WTC11 (cell line): ENCODE measurements around the gene GPR148. TPM values are rescaled to one million over a fixed set of nuclear protein-coding genes. Genes with fewer than 3 reads are reported as not detected.

Experiments
- ATAC-seq: fragments of 200-7000 bp; cut with Tn5 transposase; 2 replicates; pipeline ENCODE4 v1.10.0; 2021; ENCODE audit warnings: mild to moderate bottlenecking, moderate library complexity
- CTCF ChIA-PET: fragments of 300-600 bp; sonication (Branson Sonifier 250); formaldehyde crosslinking; loops from one replicate; lab custom pipeline; 2021; ENCODE audit warnings: antibody characterized with exemption; lab: Charles Lee
- POLR2A ChIA-PET: fragments of 350-600 bp; sonication (Branson Sonifier 250); formaldehyde crosslinking; loops from one replicate; lab custom pipeline; 2021; ENCODE audit warnings: antibody characterized with exemption; lab: Charles Lee
- DNase-seq: peaks from one replicate; pipeline ENCODE4 v3.0.0; 2021; ENCODE audit warnings: low spot score
- H3K27ac Mint-ChIP-seq: 2 replicates; pipeline ENCODE4 v1.8.0; 2021; ENCODE audit warnings: mixed read lengths
- H3K27me3 Mint-ChIP-seq: 2 replicates; pipeline ENCODE4 v1.8.0; 2021; ENCODE audit warnings: low read depth, mild to moderate bottlenecking, moderate library complexity, mixed read lengths
- H3K36me3 Mint-ChIP-seq: 2 replicates; pipeline ENCODE4 v1.8.0; 2021; ENCODE audit warnings: mixed read lengths
- H3K4me1 Mint-ChIP-seq: 2 replicates; pipeline ENCODE4 v1.8.0; 2022; ENCODE audit warnings: mixed read lengths
- H3K4me3 Mint-ChIP-seq: 2 replicates; pipeline ENCODE4 v1.8.0; 2021; ENCODE audit warnings: mild to moderate bottlenecking, moderate library complexity, mixed read lengths
- H3K9me3 Mint-ChIP-seq: 2 replicates; pipeline ENCODE4 v1.8.0; 2021; ENCODE audit warnings: mixed read lengths
- EMX1 ChIP-seq: fragments of 250-450 bp; sonication (Bioruptor Pico); IDR thresholded peaks from 2 replicates; pipeline ENCODE4 v1.8.0; 2021; ENCODE audit warnings: mild to moderate bottlenecking
- ESRRA ChIP-seq: sonication (generic); formaldehyde crosslinking; IDR thresholded peaks from 2 replicates; pipeline ENCODE4 v1.8.1; 2022; ENCODE audit warnings: mild to moderate bottlenecking, missing genetic modification reagents, borderline replicate concordance
- ETV6 ChIP-seq: sonication (generic); formaldehyde crosslinking; IDR thresholded peaks from 2 replicates; pipeline ENCODE4 v1.8.1; 2022; ENCODE audit warnings: mild to moderate bottlenecking, missing genetic modification reagents
- FOXJ3 ChIP-seq: sonication (generic); formaldehyde crosslinking; IDR thresholded peaks from 2 replicates; pipeline ENCODE4 v1.9.0; 2021; ENCODE audit warnings: missing genetic modification reagents, mild to moderate bottlenecking, borderline replicate concordance
- FOXK1 ChIP-seq: sonication (generic); formaldehyde crosslinking; IDR thresholded peaks from 2 replicates; pipeline ENCODE4 v1.8.0; 2022; ENCODE audit warnings: mild to moderate bottlenecking, moderate library complexity, missing genetic modification reagents
- GRHL2 ChIP-seq: fragments of 250-450 bp; sonication (Bioruptor Pico); IDR thresholded peaks from 2 replicates; pipeline ENCODE4 v1.8.0; 2022; ENCODE audit warnings: mild to moderate bottlenecking, moderate library complexity; ENCODE audit not compliant: insufficient replicate concordance, severe bottlenecking
- JAZF1 ChIP-seq: fragments of 250-450 bp; sonication (Bioruptor Pico); IDR thresholded peaks from 2 replicates; pipeline ENCODE4 v1.9.0; 2021; ENCODE audit warnings: moderate library complexity, mild to moderate bottlenecking, inconsistent platforms
- KAT7 ChIP-seq: sonication (generic); formaldehyde crosslinking; IDR thresholded peaks from 2 replicates; pipeline ENCODE4 v1.8.1; 2023; ENCODE audit warnings: missing genetic modification reagents, mild to moderate bottlenecking, borderline replicate concordance
- NFYB ChIP-seq: sonication (generic); formaldehyde crosslinking; conservative IDR thresholded peaks from 2 replicates; pipeline ENCODE4 v1.8.0; 2022; ENCODE audit warnings: low read depth, missing genetic modification reagents
- NR3C1 ChIP-seq: sonication (generic); formaldehyde crosslinking; conservative IDR thresholded peaks from 2 replicates; pipeline ENCODE4 v1.8.1; 2023; ENCODE audit warnings: low read depth, mild to moderate bottlenecking, missing genetic modification reagents
- SMAD4 ChIP-seq: sonication (generic); formaldehyde crosslinking; IDR thresholded peaks from 2 replicates; pipeline ENCODE4 v1.8.0; 2022; ENCODE audit warnings: mild to moderate bottlenecking, missing genetic modification reagents
- ZBTB21 ChIP-seq: sonication (generic); formaldehyde crosslinking; IDR thresholded peaks from 2 replicates; pipeline ENCODE4 v1.8.1; 2023; ENCODE audit warnings: mild to moderate bottlenecking, missing genetic modification reagents, borderline replicate concordance
- ZNF232 ChIP-seq: sonication (generic); formaldehyde crosslinking; IDR thresholded peaks from 2 replicates; pipeline ENCODE4 v1.8.0; 2022; ENCODE audit warnings: mild to moderate bottlenecking, missing genetic modification reagents
- ZNF263 ChIP-seq: sonication (generic); formaldehyde crosslinking; IDR thresholded peaks from 2 replicates; pipeline ENCODE4 v1.8.1; 2022; ENCODE audit warnings: low read depth, mild to moderate bottlenecking, moderate library complexity, missing genetic modification reagents
- ZNF317 ChIP-seq: sonication (generic); formaldehyde crosslinking; IDR thresholded peaks from 2 replicates; pipeline ENCODE4 v1.8.1; 2023; ENCODE audit warnings: low read depth, mild to moderate bottlenecking, moderate library complexity, missing genetic modification reagents, borderline replicate concordance
- ZNF416 ChIP-seq: fragments of 250-450 bp; sonication (Bioruptor Pico); IDR thresholded peaks from 2 replicates; pipeline ENCODE4 v1.9.0; 2021; ENCODE audit warnings: mild to moderate bottlenecking, inconsistent platforms
- ZNF671 ChIP-seq: fragments of 250-450 bp; sonication (Bioruptor Pico); IDR thresholded peaks from 2 replicates; pipeline ENCODE4 v1.8.0; 2021; ENCODE audit warnings: mild to moderate bottlenecking
- total RNA-seq: library from RNA; stranded (reverse); gene quantifications from 3 replicates; pipeline ENCODE4 v1.2.3, GENCODE V29; 2021
- TF ChIP-seq, protein P1 (sequence below): sonication (generic); formaldehyde crosslinking; IDR thresholded peaks from 2 replicates; pipeline ENCODE4 v1.8.1; 2022; ENCODE audit warnings: missing genetic modification reagents, borderline replicate concordance
- TF ChIP-seq, protein P2 (sequence below): sonication (generic); formaldehyde crosslinking; IDR thresholded peaks from 2 replicates; pipeline ENCODE4 v1.8.0; 2022; ENCODE audit warnings: mild to moderate bottlenecking, missing genetic modification reagents
- TF ChIP-seq, protein P3 (sequence below): sonication (generic); formaldehyde crosslinking; IDR thresholded peaks from 2 replicates; pipeline ENCODE4 v1.8.1; 2022; ENCODE audit warnings: mild to moderate bottlenecking, moderate library complexity, missing genetic modification reagents
- TF ChIP-seq, protein P4 (sequence below): sonication (generic); formaldehyde crosslinking; IDR thresholded peaks from 2 replicates; pipeline ENCODE4 v1.8.1; 2023; ENCODE audit warnings: mild to moderate bottlenecking, missing genetic modification reagents, moderate library complexity
- TF ChIP-seq, protein P5 (sequence below): sonication (generic); formaldehyde crosslinking; IDR thresholded peaks from 2 replicates; pipeline ENCODE4 v1.8.1; 2022; ENCODE audit warnings: mild to moderate bottlenecking, missing genetic modification reagents, moderate library complexity, borderline replicate concordance
- TF ChIP-seq, protein P6 (sequence below): sonication (generic); formaldehyde crosslinking; conservative IDR thresholded peaks from 2 replicates; pipeline ENCODE4 v1.8.1; 2022; ENCODE audit warnings: mild to moderate bottlenecking, missing genetic modification reagents
- TF ChIP-seq, protein P7 (sequence below): fragments of 250-450 bp; sonication (Bioruptor Pico); IDR thresholded peaks from 2 replicates; pipeline ENCODE4 v2.1.2; 2022; ENCODE audit warnings: mild to moderate bottlenecking, moderate library complexity
- TF ChIP-seq, protein P8 (sequence below): sonication (generic); formaldehyde crosslinking; IDR thresholded peaks from 2 replicates; pipeline ENCODE4 v1.8.0; 2022; ENCODE audit warnings: missing genetic modification reagents

The GPR148 gene
- total RNA-seq, 1 experiment from 2014 or later = not detected

DNA sequence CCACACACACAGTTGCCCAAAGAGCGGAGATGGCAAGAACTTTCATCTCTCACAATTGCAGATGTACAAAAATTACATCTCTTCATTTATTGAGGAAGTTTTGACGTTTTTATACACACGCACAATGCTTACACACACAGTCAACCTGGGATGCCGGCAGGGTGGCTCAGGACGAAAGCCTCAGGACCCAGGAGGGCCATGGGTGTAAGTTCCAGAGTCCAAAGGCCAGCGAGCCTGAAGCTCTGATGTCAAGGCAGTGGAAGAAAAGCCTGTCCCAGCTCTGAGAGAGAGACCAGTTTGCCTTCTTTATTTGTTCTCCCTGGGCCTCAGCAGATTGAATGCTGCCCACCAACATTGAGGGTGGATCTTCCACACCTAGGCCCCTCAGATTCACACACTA lies 36.6 kb downstream of the GPR148 start:
- Mint-ChIP-seq H3K9me3 (no peaks in the 10 kb centered on the region), H3K4me3 (no peak overlapping the region), H3K27ac (no peak overlapping the region), H3K4me1 (no peaks in the 10 kb centered on the region), H3K27me3 (no peaks in the 10 kb centered on the region), H3K36me3 (no peaks in the 10 kb centered on the region)
- TF ChIP-seq, protein P1, sequence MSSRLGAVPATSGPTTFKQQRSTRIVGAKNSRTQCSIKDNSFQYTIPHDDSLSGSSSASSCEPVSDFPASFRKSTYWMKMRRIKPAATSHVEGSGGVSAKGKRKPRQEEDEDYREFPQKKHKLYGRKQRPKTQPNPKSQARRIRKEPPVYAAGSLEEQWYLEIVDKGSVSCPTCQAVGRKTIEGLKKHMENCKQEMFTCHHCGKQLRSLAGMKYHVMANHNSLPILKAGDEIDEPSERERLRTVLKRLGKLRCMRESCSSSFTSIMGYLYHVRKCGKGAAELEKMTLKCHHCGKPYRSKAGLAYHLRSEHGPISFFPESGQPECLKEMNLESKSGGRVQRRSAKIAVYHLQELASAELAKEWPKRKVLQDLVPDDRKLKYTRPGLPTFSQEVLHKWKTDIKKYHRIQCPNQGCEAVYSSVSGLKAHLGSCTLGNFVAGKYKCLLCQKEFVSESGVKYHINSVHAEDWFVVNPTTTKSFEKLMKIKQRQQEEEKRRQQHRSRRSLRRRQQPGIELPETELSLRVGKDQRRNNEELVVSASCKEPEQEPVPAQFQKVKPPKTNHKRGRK = no peak
- TF ChIP-seq NFYB (CRISPR knock-in tag) = no peak
- TF ChIP-seq EMX1 (CRISPR knock-in tag) = no peak
- TF ChIP-seq KAT7 = no peak
- TF ChIP-seq ZNF232 = no peak
- no peak for TF ChIP-seq JAZF1 (CRISPR knock-in tag)
- TF ChIP-seq, protein P2, sequence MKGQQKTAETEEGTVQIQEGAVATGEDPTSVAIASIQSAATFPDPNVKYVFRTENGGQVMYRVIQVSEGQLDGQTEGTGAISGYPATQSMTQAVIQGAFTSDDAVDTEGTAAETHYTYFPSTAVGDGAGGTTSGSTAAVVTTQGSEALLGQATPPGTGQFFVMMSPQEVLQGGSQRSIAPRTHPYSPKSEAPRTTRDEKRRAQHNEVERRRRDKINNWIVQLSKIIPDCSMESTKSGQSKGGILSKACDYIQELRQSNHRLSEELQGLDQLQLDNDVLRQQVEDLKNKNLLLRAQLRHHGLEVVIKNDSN (CRISPR knock-in tag) = no peak
- TF ChIP-seq ZNF263 (CRISPR knock-in tag) = no peak
- TF ChIP-seq ESRRA (CRISPR knock-in tag) = no peak
- no peak for TF ChIP-seq ZNF416
- TF ChIP-seq ZBTB21 (CRISPR knock-in tag) = no peak
- TF ChIP-seq, protein P3, sequence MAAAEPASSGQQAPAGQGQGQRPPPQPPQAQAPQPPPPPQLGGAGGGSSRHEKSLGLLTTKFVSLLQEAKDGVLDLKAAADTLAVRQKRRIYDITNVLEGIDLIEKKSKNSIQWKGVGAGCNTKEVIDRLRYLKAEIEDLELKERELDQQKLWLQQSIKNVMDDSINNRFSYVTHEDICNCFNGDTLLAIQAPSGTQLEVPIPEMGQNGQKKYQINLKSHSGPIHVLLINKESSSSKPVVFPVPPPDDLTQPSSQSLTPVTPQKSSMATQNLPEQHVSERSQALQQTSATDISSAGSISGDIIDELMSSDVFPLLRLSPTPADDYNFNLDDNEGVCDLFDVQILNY (CRISPR knock-in tag) = no peak
- TF ChIP-seq, protein P4, sequence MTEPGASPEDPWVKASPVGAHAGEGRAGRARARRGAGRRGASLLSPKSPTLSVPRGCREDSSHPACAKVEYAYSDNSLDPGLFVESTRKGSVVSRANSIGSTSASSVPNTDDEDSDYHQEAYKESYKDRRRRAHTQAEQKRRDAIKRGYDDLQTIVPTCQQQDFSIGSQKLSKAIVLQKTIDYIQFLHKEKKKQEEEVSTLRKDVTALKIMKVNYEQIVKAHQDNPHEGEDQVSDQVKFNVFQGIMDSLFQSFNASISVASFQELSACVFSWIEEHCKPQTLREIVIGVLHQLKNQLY (CRISPR knock-in tag) = no peak
- CTCF ChIA-PET = no interaction called here
- POLR2A ChIA-PET = no interaction called here
- no peak for DNase-seq
- ATAC-seq = no peak

DNA sequence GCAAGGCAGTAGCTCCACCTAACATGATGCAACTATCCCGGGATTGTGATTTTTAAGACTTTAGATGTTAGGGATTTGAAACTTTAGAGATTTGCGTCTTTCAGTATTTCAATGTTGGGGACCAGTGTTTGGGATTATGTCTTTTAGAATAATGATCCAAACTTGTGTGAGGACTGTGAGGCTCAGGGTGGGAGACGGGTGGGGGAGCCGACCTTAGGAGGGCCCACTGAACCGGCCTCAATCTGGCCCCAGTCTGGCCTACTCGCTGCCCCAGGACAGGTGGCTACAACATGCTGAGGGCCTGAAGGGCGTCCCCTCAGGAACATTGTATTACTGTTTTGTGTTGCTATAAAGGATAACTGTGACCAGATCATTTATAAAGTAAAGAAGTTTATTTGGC lies 37.2 kb downstream of the GPR148 start:
- Mint-ChIP-seq H3K27ac (no peak overlapping the region), H3K4me1 (peaks cover 3% of the 10 kb centered on the region; the same call in 1 of the 2 replicates), H3K27me3 (no peaks in the 10 kb centered on the region), H3K36me3 (no peaks in the 10 kb centered on the region), H3K4me3 (no peak overlapping the region), H3K9me3 (no peaks in the 10 kb centered on the region)
- ChIA-PET CTCF (no interaction called here), POLR2A (no interaction called here)
- TF ChIP-seq, protein P5, sequence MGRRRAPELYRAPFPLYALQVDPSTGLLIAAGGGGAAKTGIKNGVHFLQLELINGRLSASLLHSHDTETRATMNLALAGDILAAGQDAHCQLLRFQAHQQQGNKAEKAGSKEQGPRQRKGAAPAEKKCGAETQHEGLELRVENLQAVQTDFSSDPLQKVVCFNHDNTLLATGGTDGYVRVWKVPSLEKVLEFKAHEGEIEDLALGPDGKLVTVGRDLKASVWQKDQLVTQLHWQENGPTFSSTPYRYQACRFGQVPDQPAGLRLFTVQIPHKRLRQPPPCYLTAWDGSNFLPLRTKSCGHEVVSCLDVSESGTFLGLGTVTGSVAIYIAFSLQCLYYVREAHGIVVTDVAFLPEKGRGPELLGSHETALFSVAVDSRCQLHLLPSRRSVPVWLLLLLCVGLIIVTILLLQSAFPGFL (CRISPR knock-in tag) = no peak
- no peak for TF ChIP-seq SMAD4 (CRISPR knock-in tag)
- TF ChIP-seq ETV6 = no peak
- no peak for TF ChIP-seq NFYB (CRISPR knock-in tag)
- TF ChIP-seq, protein P6, sequence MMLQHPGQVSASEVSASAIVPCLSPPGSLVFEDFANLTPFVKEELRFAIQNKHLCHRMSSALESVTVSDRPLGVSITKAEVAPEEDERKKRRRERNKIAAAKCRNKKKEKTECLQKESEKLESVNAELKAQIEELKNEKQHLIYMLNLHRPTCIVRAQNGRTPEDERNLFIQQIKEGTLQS = no peak
- no peak for TF ChIP-seq ZNF317
- TF ChIP-seq GRHL2 (CRISPR knock-in tag) = no peak
- TF ChIP-seq JAZF1 (CRISPR knock-in tag) = no peak
- TF ChIP-seq, protein P7, sequence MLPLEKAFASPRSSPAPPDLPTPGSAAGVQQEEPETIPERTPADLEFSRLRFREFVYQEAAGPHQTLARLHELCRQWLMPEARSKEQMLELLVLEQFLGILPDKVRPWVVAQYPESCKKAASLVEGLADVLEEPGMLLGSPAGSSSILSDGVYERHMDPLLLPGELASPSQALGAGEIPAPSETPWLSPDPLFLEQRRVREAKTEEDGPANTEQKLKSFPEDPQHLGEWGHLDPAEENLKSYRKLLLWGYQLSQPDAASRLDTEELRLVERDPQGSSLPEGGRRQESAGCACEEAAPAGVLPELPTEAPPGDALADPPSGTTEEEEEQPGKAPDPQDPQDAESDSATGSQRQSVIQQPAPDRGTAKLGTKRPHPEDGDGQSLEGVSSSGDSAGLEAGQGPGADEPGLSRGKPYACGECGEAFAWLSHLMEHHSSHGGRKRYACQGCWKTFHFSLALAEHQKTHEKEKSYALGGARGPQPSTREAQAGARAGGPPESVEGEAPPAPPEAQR (CRISPR knock-in tag) = no peak
- no peak for TF ChIP-seq NR3C1
- TF ChIP-seq ZNF671 (CRISPR knock-in tag) = no peak
- no peak for TF ChIP-seq FOXJ3 (CRISPR knock-in tag)
- no peak for TF ChIP-seq FOXK1 (CRISPR knock-in tag)
- TF ChIP-seq, protein P8, sequence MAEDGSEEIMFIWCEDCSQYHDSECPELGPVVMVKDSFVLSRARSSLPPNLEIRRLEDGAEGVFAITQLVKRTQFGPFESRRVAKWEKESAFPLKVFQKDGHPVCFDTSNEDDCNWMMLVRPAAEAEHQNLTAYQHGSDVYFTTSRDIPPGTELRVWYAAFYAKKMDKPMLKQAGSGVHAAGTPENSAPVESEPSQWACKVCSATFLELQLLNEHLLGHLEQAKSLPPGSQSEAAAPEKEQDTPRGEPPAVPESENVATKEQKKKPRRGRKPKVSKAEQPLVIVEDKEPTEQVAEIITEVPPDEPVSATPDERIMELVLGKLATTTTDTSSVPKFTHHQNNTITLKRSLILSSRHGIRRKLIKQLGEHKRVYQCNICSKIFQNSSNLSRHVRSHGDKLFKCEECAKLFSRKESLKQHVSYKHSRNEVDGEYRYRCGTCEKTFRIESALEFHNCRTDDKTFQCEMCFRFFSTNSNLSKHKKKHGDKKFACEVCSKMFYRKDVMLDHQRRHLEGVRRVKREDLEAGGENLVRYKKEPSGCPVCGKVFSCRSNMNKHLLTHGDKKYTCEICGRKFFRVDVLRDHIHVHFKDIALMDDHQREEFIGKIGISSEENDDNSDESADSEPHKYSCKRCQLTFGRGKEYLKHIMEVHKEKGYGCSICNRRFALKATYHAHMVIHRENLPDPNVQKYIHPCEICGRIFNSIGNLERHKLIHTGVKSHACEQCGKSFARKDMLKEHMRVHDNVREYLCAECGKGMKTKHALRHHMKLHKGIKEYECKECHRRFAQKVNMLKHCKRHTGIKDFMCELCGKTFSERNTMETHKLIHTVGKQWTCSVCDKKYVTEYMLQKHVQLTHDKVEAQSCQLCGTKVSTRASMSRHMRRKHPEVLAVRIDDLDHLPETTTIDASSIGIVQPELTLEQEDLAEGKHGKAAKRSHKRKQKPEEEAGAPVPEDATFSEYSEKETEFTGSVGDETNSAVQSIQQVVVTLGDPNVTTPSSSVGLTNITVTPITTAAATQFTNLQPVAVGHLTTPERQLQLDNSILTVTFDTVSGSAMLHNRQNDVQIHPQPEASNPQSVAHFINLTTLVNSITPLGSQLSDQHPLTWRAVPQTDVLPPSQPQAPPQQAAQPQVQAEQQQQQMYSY (CRISPR knock-in tag) = no peak
- DNase-seq = no peak
- ATAC-seq = no peak
